GM21360 (cell line): Measurements from ENCODE around the gene ATP10D.

Source experiments
- ATAC-seq: cut with Tn5 transposase; IDR thresholded peaks from one replicate; pipeline ENCODE4 v1.9.1; 2021; ENCODE audit warnings: mild to moderate bottlenecking, moderate library complexity; ENCODE audit not compliant: unreplicated experiment

Gene ATP10D

DNA sequence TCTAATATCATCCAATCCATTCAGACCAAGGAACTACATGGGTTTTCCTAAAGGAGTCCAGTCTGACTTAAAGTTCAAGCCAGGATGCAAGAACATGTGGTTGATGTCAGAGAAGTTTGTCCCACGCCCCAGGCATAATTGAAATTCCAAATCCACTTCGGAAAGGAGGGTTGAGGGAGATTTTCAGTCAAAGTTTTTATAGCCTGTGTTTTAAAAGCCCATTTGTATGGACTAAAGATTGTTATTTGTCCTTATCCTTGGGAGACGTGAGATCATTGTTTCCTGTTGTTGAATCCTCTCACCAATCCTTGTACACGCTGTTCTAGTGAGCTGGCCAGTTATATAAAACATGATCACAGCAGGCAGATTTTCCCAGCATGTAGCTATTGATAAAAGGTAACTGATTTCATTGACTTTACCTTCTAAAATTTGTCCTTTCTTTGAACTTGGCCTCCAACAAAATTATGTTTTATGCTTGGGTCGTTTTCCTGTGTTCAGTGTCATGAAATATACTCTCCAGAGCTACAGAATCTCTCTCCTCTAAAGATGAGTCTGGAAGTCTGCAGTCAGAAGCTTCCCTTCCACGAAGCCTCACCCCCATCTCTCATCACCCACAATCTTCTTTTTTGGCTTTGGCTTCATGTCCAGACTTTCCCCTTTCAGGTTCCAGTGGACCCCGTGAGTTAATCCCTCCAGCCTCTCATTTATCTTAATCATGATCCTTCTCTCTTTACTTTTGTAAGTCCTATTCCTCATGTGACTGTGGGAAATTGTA, 92.9 kb downstream of the ATP10D start:
- no peak for ATAC-seq

DNA sequence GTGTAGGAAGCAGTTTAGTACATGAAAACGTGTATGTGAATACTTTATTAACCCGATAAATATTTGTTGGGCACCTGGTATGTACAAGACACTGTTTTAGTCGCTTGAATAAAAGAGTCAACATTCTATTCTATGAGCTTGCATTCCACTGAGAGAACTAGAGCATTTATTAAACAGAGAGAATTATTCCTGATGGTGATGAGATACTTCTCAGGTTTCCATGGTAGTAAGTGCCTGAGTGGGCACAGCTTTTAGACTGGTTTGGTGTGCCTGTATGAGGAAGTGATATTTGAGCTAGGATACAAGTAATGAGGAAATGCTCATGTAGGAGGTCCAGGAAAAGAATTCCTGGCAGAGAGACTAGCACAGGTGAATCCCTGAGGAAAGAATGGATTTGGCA, 94.2 kb downstream of the ATP10D start:
- no peak for ATAC-seq

DNA sequence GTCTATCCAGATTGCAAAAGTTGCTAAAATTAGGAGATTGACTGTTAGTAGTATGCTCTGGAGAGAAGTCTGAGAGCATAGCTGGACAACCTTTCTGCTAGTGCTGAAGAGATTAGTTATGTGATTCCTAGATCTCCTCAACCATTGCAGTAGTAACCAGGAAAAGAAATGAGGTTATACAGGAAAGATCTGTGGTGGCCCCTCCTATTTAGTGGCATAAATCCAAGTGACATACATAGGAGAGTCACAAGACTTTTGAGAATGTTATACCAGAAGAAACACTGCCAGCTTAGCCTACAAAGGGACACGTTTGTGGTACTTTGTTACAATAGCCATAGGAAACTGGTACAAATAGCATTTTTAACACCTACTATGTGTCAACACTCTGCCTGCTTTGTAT, 105.2 kb downstream of the ATP10D start:
- no peak for ATAC-seq

DNA sequence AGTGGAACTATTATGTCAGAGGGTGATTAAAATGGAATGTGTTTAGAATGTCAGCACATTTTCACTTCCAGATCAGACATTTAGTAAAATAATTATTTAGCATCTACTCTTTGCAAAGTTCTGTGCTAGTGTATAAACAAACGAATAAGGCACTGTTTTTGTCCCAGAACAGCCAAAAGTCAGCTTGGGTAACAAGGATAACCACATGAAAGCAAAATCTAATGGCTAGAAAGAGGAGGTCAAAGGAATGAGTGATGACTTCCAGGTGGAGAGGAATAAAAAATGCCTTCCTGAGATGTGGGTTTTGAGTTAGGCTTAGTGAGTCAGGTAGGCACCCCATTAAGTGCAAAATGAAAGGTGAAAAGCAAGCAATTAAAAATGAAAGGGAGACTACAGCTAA, 112.6 kb downstream of the ATP10D start:
- ATAC-seq: no peak

GRCh38 chr4:47598320-47598719, 113.2 kb downstream of the ATP10D start:
- no peak for ATAC-seq

- no peak for ATAC-seq
Measured at GRCh38 chr4:47598896-47599295, 113.8 kb downstream of the ATP10D start.

DNA sequence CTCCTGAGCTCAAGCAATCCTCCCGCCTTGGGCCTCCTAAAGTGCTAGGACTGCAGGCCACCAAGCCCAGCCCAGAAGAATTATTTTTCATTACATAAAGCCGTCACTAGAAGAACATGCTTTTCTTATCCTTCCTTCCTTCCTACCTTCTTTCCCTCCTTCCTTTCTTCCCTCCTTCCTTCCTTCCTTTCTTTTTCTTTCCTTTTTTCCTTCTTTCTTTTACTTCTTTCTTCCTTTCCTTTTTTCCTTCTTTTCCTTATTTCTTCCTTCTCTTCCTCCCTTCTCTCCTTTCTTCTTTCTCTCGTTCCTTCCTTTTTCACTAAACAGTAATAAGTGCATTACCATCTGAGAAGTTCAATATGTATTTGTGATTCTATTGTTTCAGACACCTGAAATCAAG, 121.4 kb downstream of the ATP10D start:
- ATAC-seq: no peak

GRCh38 chr4:47612116-47613023, 127.3 kb downstream of the ATP10D start:
- no peak for ATAC-seq

- no peak for ATAC-seq
Measured at GRCh38 chr4:47615385-47615784, 130.3 kb downstream of the ATP10D start.

DNA sequence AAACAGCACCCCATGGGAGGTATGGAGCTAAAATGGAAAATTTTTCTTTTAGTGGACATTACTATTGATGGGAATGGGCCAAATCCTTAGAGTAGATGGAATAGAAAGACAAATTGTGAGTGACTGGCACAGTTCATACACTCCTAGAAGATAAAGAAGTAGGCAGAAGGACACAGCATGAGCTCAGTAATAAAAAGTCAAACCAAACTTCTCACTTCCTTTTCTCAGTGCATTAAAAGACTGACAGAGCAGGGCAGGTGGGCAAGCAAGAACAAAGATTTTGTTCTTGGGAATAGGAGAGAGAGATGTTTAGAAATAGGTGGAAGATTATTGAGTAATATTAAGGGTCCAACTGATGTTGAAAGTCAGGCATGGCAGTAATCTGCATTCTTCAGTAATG, 132.5 kb downstream of the ATP10D start:
- ATAC-seq: peak; percentile 64

DNA sequence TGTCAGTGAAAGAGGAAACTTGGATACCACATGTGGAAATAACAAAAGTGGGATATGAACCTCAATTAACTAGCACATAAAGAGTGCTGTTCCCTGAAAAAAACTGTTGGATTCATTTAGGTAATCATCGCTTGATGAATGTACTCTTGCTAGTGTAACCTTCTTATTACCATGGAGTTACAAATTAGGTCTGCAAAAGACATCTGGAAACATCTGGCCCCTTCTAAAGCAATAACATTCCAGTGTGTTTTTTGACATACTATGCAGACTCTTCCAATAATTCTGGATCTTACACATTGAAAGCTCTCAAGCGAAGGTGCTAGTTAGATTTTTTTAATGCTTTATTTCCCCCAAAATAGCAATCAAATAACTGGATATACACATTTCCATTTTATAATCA, 134.6 kb downstream of the ATP10D start:
- no peak for ATAC-seq

DNA sequence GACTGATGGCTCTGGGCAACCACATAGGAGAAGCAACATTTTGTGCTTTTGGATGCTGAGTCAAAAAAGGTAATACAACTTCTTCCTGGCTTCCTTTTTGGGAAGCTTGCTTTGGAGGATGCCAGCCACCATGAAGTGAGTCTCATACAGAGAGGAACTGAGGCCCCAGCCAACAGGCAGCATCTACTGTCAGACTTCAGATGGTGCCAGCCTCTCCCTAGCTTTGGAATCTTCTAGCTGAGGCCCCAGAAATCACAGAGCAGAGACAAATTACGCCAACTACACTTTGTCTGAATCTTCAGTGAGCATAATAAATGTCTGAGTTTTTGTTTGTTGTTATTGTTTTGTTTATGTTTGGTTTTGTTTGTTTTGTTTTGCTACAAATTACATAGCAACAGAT, 136.1 kb downstream of the ATP10D start:
- ATAC-seq: no peak

DNA sequence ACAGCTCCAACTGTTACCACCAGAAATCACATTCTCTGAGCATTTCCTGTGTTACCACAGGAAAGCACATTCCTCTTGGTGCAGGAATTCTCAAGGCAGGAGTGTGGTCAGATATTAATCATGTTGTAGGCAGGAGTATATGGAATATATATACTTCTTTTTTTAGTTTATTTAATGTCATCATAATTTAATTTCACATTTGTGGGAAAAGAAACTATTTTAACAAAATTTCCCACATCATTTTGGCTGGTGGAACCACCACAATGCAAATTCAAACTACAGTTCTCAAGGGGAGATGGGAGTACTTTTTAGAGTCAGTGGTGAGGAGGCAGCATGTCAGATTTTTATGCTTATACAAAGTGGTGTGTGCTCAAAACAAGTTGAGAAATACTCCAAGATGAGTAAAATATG, 139.0 kb downstream of the ATP10D start:
- ATAC-seq: no peak

DNA sequence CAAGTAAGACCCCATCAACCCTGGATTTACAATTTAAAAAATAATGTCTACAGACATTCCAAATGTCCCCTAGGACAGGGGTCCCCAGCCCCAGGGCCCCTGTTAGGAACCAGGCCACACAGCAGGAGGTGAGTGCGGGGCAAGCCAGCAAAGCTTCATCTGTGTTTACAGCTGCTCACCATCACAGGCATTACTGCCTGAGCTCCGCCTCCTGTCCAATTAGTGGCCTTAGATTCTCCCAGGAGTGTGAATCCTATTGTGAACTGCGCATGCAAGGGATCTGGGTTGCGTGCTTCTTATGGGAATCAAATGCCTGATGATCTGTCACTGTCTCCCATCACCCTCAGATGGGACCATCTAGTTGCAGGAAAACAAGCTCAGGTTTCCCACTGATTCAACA, 146.1 kb downstream of the ATP10D start:
- ATAC-seq: no peak

- ATAC-seq: no peak
Measured at GRCh38 chr4:47639531-47639930, 154.5 kb downstream of the ATP10D start.

- no peak for ATAC-seq
Measured at GRCh38 chr4:47640911-47641310, 155.8 kb downstream of the ATP10D start.

- no peak for ATAC-seq
Measured at GRCh38 chr4:47641755-47642154, 156.7 kb downstream of the ATP10D start.

DNA sequence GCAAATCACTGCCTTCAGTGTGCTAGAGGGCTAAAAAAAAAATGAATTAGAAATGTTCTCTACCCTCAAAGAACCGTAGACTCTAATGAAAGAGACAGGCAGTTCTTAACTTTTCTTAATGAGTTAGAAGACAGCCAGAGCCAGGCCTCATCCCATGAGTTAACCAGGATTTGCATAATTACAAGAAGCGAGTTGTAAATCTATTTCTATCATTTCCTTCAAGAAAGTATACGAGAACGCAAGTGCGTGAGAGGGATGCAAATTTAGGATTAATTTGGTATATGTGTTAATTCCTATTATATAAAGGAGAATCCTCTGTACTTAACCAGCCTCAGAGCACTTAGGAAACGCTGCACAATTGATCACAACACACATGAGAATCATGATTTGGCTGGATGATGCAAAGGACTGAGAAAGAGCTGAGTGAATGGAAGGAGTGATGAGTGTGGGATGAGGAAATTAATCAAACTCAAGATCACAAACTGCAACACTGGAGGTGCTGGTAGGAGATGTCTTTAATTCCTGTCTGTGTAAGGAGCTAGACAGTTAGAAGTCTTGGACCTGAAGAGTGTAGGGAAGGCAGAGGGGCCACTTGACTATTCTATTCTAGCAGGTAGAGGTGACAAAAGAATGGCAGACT, 157.2 kb downstream of the ATP10D start:
- ATAC-seq: no peak
